ENCODE measurements around the gene PEX1.

Gene PEX1

GRCh38 chr7:92508946-92509345, 19.4 kb downstream of the PEX1 start:
- no peak for TF ChIP-seq CTCF (IDR thresholded peaks at IDR 0.05; ENCODE audit: extremely low read depth, insufficient read depth, missing control alignments)
- DNase-seq (ENCODE audit: low spot score), result no peak
- in situ Hi-C loops (cut with MboI; ENCODE audit: low pct_unique_long_range_greater_than_20kb, low sequenced_read_pairs, unreplicated experiment), result no loop called here

GRCh38 chr7:92506363-92506762, 22.0 kb downstream of the PEX1 start:
- in situ Hi-C loops (cut with MboI; ENCODE audit: low pct_unique_long_range_greater_than_20kb, low sequenced_read_pairs, unreplicated experiment), result no loop called here
- DNase-seq (ENCODE audit: low spot score), result no peak
- TF ChIP-seq CTCF (IDR thresholded peaks at IDR 0.05; ENCODE audit: extremely low read depth, insufficient read depth, missing control alignments), result no peak

- in situ Hi-C loops (cut with MboI; ENCODE audit: low pct_unique_long_range_greater_than_20kb, low sequenced_read_pairs, unreplicated experiment), result no loop called here
- no peak for DNase-seq (ENCODE audit: low spot score)
Measured at GRCh38 chr7:92504563-92504962, 23.8 kb downstream of the PEX1 start.

GRCh38 chr7:92503767-92504166, 24.6 kb downstream of the PEX1 start:
- TF ChIP-seq CTCF (IDR thresholded peaks at IDR 0.05; ENCODE audit: extremely low read depth, insufficient read depth, missing control alignments), result no peak
- no peak for DNase-seq (ENCODE audit: low spot score)
- in situ Hi-C loops (cut with MboI; ENCODE audit: low pct_unique_long_range_greater_than_20kb, low sequenced_read_pairs, unreplicated experiment), result no loop called here

More at GRCh38 chr7:92504563-92504962, 23.8 kb downstream of the PEX1 start:
- no peak for TF ChIP-seq CTCF (IDR thresholded peaks at IDR 0.05; ENCODE audit: extremely low read depth, insufficient read depth, missing control alignments)

GRCh38 chr7:92498557-92498956, 29.8 kb downstream of the PEX1 start:
- in situ Hi-C loops (cut with MboI; ENCODE audit: low pct_unique_long_range_greater_than_20kb, low sequenced_read_pairs, unreplicated experiment), result no loop called here
- no peak for TF ChIP-seq CTCF (IDR thresholded peaks at IDR 0.05; ENCODE audit: extremely low read depth, insufficient read depth, missing control alignments)

GRCh38 chr7:92496876-92497275, 31.4 kb downstream of the PEX1 start:
- no peak for DNase-seq (ENCODE audit: low spot score)
- no peak for TF ChIP-seq CTCF (IDR thresholded peaks at IDR 0.05; ENCODE audit: extremely low read depth, insufficient read depth, missing control alignments)
- in situ Hi-C loops (cut with MboI; ENCODE audit: low pct_unique_long_range_greater_than_20kb, low sequenced_read_pairs, unreplicated experiment), result no loop called here

More at GRCh38 chr7:92498557-92498956, 29.8 kb downstream of the PEX1 start:
- no peak for DNase-seq (ENCODE audit: low spot score)

- in situ Hi-C loops (cut with MboI; ENCODE audit: low pct_unique_long_range_greater_than_20kb, low sequenced_read_pairs, unreplicated experiment), result no loop called here
- no peak for TF ChIP-seq CTCF (IDR thresholded peaks at IDR 0.05; ENCODE audit: extremely low read depth, insufficient read depth, missing control alignments)
- DNase-seq (ENCODE audit: low spot score), result no peak
Measured at GRCh38 chr7:92489634-92490033, 38.7 kb downstream of the PEX1 start.

Data from GM13977 (cell line).